GM12873 (cell line): ENCODE data around the gene SLC12A9.

Experiments
- TF ChIP-seq, protein P1 (sequence below): IDR thresholded peaks from 2 replicates; pipeline ENCODE4 v1.5.1; 2012; ENCODE audit warnings: low read depth, mild to moderate bottlenecking, moderate library complexity, low read length, control low read depth; ENCODE audit not compliant: insufficient read depth; ENCODE audit errors: missing control alignments

Gene SLC12A9

DNA sequence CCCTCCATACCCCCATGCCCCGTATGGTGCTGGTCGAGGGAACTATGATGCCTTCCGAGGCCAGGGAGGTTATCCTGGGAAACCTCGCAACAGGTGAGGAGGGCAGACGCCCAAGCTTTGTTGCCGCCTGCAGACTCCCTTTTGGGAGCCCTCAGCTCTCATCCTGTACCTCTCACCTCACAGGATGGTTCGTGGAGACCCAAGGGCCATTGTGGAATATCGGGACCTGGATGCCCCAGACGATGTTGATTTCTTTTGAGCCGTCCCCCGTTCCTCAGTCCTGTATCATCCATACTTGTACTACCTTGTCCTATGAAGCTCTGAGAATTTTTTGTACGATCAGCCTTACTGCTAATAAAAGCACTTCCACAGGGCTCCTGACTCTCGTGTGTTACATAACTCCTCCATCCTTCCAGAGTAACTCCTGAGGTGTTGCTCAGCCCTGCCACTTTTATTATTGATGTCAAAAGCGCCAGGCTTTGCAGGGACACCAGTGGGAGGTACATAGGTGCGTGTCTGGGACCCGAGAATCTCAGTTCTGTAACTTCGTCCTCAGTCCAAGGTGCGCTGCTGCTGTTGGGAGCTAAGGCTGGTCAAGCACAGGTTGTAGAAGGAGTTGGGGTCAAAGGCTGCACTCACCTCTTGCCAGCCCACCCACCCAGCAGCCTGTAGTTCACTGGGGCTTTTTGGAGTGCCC is 35.9 kb downstream of the SLC12A9 start:
- TF ChIP-seq, protein P1, sequence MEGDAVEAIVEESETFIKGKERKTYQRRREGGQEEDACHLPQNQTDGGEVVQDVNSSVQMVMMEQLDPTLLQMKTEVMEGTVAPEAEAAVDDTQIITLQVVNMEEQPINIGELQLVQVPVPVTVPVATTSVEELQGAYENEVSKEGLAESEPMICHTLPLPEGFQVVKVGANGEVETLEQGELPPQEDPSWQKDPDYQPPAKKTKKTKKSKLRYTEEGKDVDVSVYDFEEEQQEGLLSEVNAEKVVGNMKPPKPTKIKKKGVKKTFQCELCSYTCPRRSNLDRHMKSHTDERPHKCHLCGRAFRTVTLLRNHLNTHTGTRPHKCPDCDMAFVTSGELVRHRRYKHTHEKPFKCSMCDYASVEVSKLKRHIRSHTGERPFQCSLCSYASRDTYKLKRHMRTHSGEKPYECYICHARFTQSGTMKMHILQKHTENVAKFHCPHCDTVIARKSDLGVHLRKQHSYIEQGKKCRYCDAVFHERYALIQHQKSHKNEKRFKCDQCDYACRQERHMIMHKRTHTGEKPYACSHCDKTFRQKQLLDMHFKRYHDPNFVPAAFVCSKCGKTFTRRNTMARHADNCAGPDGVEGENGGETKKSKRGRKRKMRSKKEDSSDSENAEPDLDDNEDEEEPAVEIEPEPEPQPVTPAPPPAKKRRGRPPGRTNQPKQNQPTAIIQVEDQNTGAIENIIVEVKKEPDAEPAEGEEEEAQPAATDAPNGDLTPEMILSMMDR: no peak

DNA sequence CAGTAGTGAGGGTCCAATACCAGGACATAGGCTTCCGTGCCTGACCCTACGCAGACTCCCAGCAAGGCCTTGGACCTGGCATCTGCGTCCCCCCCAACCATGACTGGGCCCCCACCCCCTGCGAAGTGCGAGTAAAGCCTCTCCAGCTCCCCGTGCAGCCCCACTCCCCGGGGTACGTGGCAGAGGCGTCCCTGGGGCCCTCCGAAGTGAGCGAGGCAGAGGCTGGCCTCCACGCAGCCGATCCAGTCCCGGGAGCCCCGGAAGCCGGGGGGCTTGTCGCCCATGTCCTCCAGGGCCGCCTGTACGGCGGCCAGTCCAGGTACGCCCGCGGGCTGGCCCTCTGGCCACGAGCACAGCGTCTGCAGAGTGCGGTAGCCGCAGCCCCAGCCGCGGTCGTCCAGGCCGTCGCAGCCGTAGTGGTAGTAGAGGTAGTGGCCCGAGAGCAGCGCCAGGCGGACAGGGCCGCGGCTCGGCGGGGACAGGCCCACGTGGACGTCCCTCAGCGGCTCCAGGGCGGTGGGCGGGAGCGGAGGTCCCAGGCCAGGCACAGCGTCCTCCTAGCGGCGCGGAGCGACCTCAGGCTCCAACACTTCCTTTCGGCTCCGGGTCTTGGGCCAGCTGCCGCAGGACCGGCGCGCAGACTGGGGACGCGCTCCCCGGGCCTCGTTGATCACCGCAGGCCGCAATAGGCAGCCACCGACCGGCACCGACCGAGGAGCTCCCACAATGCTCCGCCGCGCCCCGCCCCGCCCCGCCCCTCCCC is 36.7 kb downstream of the SLC12A9 start, which contains the start of gene UFSP1:
Gene UFSP1 (minus strand): TSS at position 728 of the 763 bp plus-strand sequence. CDS start 444 bp downstream, at position 284.
- TF ChIP-seq, protein P1: no peak

DNA sequence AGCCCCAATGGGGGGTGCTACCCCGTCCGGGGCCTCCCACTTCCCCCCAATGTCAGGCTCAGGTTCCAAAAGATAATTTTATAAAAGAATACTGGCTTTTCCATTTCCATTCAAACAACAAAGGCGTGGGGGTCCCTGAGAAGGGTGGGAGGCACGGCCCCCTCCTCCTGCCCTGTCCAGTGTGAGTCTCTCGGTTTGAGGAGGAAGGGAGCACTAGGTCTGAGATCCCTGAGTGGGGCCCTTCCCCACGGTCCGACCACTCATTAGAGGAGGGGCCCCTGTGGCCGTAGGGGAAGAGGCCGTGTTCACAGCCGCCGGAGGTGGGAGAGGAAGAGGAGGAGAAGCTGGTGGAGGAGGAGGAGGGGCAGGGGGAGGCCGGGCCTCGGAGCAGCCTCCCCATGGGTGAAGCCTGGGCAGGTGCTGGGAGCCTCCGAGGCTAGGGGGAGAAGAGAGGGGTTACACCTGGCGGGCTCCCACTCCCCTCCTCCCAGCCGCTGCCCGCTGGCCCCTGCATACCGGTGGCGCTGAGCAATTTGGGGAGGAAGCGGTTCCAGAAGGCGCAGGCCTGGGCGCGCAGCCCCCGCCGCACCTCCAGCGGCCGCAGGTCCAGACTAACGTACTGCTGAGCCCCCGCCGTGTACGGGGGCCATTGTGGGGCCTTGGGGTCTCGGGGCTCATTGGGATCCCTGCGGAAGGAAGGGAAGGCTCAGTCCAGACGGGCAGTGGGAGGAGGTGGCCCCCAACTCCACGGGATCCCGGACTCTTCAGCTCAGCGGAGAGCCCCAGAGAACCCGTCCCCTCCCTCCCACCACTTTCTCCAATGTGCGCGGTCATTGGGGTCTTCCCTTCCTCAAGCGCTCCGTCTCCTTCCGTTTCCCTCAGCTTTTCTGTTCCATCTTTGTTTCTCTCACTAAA is 38.4 kb downstream of the SLC12A9 start:
- TF ChIP-seq, protein P1: no peak

DNA sequence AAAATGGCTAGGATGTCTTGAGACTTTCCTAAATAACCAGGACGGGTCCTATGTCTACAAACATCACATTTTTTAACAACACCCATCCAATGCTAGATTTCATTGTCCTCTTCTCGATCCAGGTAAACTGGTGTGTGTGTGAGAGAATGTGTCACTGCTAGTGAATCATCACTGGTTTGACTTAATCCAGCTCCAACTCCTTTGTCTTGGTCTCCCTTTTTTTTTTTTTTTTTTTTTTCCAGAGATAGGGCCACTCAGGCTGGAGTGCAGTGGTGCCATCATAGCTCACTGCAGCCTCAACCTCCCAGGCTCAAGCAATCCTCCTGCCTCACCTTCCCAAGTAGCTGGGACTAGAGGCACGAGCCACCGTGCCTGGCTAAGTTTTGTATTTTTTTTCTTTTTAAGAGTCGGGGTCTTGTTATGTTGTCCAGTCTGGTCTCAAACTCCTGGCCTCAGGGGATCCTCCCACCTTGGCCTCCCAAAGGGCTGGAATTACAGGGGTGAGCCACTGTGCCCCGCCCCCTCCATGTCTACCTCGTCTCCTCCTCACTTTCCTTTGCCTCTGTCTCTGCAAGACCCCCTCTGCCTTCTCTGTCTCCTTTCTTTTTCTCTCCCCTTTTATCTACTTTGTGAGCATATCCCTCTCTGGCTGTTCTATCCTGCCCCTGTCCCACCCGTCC is 39.2 kb downstream of the SLC12A9 start:
- TF ChIP-seq, protein P1: no peak

DNA sequence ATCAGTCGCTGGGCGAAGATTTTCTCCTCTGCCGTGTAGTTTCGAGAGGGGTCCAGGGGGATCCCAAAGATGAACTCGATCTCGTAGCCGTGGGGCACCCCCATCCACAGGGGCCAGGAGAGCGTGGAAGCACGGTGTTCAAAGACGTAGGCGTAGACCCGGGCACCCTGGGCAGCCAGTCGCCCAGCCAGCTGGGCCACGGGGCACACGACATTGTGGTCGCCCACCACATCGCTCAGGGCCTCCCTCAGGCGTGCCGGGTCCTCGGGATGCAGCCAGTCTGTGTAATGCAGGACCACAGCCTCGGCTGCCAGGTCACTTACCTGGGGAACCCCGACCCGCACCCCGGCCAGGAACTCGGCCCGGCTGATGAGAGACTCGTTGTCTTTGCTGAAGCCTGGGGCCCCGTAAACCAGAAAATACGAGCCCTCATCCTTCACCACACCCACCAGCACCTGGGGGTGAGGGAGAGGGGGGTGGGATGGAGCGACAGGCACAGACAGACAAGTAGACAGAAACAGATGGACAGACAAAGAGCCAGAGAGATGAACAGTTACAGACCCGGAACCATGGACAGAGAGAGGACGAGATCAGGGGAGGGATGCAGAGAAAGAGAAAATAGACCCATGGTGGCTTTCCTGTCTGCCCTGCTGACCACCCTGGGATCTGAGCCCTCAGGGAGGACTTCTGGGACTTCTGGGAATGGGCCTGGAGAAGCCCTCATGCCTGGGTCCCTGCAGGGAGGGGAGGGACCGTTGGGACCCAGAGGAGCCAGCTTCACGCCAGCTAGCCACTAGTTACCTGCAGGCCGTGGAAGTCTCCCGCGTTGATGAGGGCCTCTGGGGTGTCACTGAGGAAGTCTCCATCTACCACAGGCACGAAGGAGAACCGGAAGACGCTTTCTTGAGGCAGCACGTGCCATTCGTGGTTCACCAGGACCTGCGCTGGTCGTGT is 40.1 kb downstream of the SLC12A9 start:
- TF ChIP-seq, protein P1: no peak

DNA sequence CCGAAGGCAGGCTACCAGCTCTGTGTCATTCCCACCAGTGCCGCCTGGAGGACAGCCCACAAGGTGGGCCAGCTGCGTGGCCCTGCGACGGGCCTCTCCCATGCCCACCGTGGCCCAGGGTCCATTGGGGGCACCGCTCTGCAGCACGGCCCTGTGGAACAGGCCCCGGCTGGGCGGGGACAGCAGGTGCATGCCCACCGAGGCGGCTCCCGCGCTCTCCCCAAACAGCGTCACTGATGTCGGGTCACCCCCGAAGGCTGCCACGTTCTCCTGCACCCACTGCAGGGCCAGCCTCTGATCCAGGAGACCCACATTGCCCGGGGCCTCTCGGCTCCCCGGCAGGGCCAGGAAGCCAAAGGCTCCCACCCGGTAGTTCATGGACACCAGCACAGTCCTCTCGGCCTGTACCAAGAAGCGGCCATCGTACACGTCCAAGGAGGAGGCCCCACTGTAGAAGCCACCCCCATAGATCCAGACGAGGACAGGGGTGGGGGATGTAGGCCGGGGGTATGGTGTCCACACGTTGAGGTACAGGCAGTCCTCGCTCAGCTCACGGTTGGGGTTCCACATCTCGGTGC is 40.9 kb downstream of the SLC12A9 start:
- TF ChIP-seq, protein P1: no peak
